Heart left ventricle (tissue), 16 donors: ENCODE results near the gene B3GNT7. TPM values are rescaled to one million over a fixed set of nuclear protein-coding genes. Genes with fewer than 3 reads are reported as not detected.

ENCODE experiments used
- ATAC-seq, 4 donors: fragments of 200-7000 bp; cut with Tn5 transposase; one replicate each; pipeline ENCODE4 v1.9.1; 2020 to 2022; ENCODE audit warnings: moderate library complexity in 4 of 4, mild to moderate bottlenecking in 3 of 4, moderate number of reproducible peaks in 1 of 4
- DNase-seq, 5 donors: peaks; one replicate each; pipeline ENCODE4 v3.0.0-alpha.2; 2020
- H3K27ac ChIP-seq, 12 donors: fragments of 200-600 bp; sonication (generic) in 4 of 12; one replicate each; pipeline versions ENCODE4 v1.5.0 to v1.8.0; 2016 to 2022; ENCODE audit warnings: mild to moderate bottlenecking in 2 of 12
- H3K27me3 ChIP-seq, 9 donors: fragments of 200-600 bp; sonication (generic) in 2 of 9; one replicate each; pipeline versions ENCODE4 v1.5.1 to v1.8.0; 2016 to 2022; ENCODE audit warnings: mild to moderate bottlenecking in 3 of 9
- H3K36me3 ChIP-seq, 9 donors: fragments of 200-600 bp; sonication (generic) in 2 of 9; one replicate each; pipeline versions ENCODE4 v1.5.0 to v1.8.0; 2018 to 2022; ENCODE audit warnings: mild to moderate bottlenecking in 2 of 9
- H3K4me1 ChIP-seq, 12 donors: fragments of 200-600 bp; sonication (generic) in 4 of 12; one replicate each; pipeline versions ENCODE4 v1.5.0 to v1.8.0; 2016 to 2022; ENCODE audit warnings: mild to moderate bottlenecking in 3 of 12
- H3K4me3 ChIP-seq, 12 donors: fragments of 200-600 bp; sonication (generic) in 4 of 12; one replicate each; pipeline versions ENCODE4 v1.5.0 to v1.8.0; 2017 to 2022; ENCODE audit warnings: mild to moderate bottlenecking in 9 of 12, moderate library complexity in 4 of 12
- H3K9me3 ChIP-seq, 12 donors: fragments of 200-600 bp; sonication (generic) in 4 of 12; one replicate each; pipeline versions ENCODE4 v1.5.0 to v1.8.0; 2016 to 2022; ENCODE audit warnings: mild to moderate bottlenecking in 1 of 12
- CTCF ChIP-seq, 12 donors: fragments of 200-600 bp; sonication (generic) in 4 of 12; IDR thresholded peaks; one replicate each; pipeline versions ENCODE4 v1.5.0 to v1.8.0; 2018 to 2022; ENCODE audit warnings: antibody characterized with exemption in 12 of 12, mild to moderate bottlenecking in 5 of 12
- POLR2A ChIP-seq, 2 donors: fragments of 450-650 bp; IDR thresholded peaks; one replicate each; pipeline ENCODE4 v1.6.1; 2017; ENCODE audit warnings: antibody characterized with exemption in 2 of 2, mild to moderate bottlenecking in 2 of 2, moderate library complexity in 2 of 2
- WGBS, 4 donors: extraction: QIAGEN DNeasy Blood & Tissue Kit in 2 of 4; methylation state at CpG; one replicate each; pipeline versions ENCODE4 v1.1.5 to v1.1.7; 2013 to 2018; 5-methylcytosine and 5-hydroxymethylcytosine counted together
- intact Hi-C, 10 donors: fragments of 100-400 bp; cut with DNase I; formaldehyde crosslinking; loops; one replicate each; pipeline versions ENCODE4 v1.11.1 to v1.14.2; 2022
- polyA plus RNA-seq, 2 donors: library from polyadenylated mRNA; stranded (reverse); fragments of 200-250 nt; gene quantifications; one replicate each; pipeline ENCODE4 v1.2.3, GENCODE V29; 2013
- total RNA-seq, 9 donors: library from RNA; depleted of rRNA in 2 of 9; stranded (reverse); fragments of >200 nt in 2 of 9; fragmentation: NEBNext Ultra II Directional in 3 of 9; extraction: Animal tissue kit (Norgen Biotek cat#: 25700) in 3 of 9; gene quantifications; one replicate each; pipeline versions ENCODE4 v1.1.0 to v1.2.4, GENCODE V29; 2016 to 2023
- donor health status: ischemic (EF 13 %, LVEDD 7.1; RV severe dilation, severe dysfunction).
- donor health status: healthy with polysubstance abuse.
- donor health status: DM: no; HTN: yes; CAD: no.
- donor health status: DM: no; HTN: no; CAD: no.
- donor health status: ischemic (EF 25% LVEDD 6.9; RV normal size, moderate dysfunction).
- donor health status: ischemic (EF 25% LVEDD 5.7; RV mildly dilated, moderate dysfunction).
- donor health status: healthy.
- donor health status: DM: yes; HTN: yes; CAD: no.
- donor health status: ischemic (EF 35%, LVEDD 5.7; RV mildly dilated, moderate dysfunction).
- donor health status: nonischemic (EF 11% LVEDD 7.7; RV severe dilation, severe dysfunction).
- donor health status: DM: yes; HTN: yes; CAD: no.
- donor health status: PGD.
- donor health status: ischemic (EF 29% LVEDD 5.4; RV normal size, mild dysfunction).
- donor health status: nonischemic (EF 23%, LVEDD 6.1; RV moderate dilation, normal function).

B3GNT7 gene
- total and polyA plus RNA-seq, 11 donors: 0.68 to 52.4 (median 5.2) TPM

GRCh38 chr2:231378026-231378722, 17.3 kb upstream of the B3GNT7 start:
- Histone ChIP-seq H3K27ac (no peak overlapping the region), H3K9me3 (no peaks in the 10 kb centered on the region), H3K4me1 (peaks cover 0 to under 1% (median 0%) of the 10 kb centered on the region in 12 donors), H3K36me3 (no peaks in the 10 kb centered on the region), H3K27me3 (no peaks in the 10 kb centered on the region), H3K4me3 (no peak overlapping the region)
- ATAC-seq (peak in 3 of 4 donors; percentile 38 to 47 (median 40)), DNase-seq (no peak)
- intact Hi-C loops: no loop called here
- TF ChIP-seq CTCF (IDR thresholded peaks at IDR 0.05): no peak
- no peak for TF ChIP-seq POLR2A (IDR thresholded peaks at IDR 0.05)
- WGBS, 4 donors: 66 to 74% (median 68%) methylated on average over 13 of the region's 13 CpGs

- peaks cover 0 to 2% (median 0%) of the 10 kb centered on the region in 12 donors for H3K9me3 ChIP-seq
- WGBS, 4 donors: 86 to 93% (median 88%) methylated on average over 20 to 21 of the region's 21 CpGs
- TF ChIP-seq CTCF (IDR thresholded peaks at IDR 0.05) (no peak), POLR2A (IDR thresholded peaks at IDR 0.05) (no peak)
- ATAC-seq (no peak), DNase-seq (no peak)
- no peaks in the 10 kb centered on the region for H3K27me3 ChIP-seq
- H3K4me1 ChIP-seq: no peaks in the 10 kb centered on the region
- H3K27ac ChIP-seq: no peak overlapping the region
- H3K4me3 ChIP-seq: no peak overlapping the region
- intact Hi-C loops: no loop called here
- no peaks in the 10 kb centered on the region for H3K36me3 ChIP-seq
These were observed 16.0 kb upstream of the B3GNT7 start for GRCh38 chr2:231379266-231380215.

GRCh38 chr2:231380307-231380706, 15.2 kb upstream of the B3GNT7 start:
- no peaks in the 10 kb centered on the region for H3K36me3 ChIP-seq
- DNase-seq: no peak
- no peak overlapping the region for H3K4me3 ChIP-seq
- H3K4me1 ChIP-seq: no peaks in the 10 kb centered on the region
- intact Hi-C loops: no loop called here
- no peak for ATAC-seq
- no peaks in the 10 kb centered on the region for H3K27me3 ChIP-seq
- H3K9me3 ChIP-seq: peaks cover 0 to 9% (median 0%) of the 10 kb centered on the region in 12 donors
- TF ChIP-seq CTCF (IDR thresholded peaks at IDR 0.05) (no peak), POLR2A (IDR thresholded peaks at IDR 0.05) (no peak)
- WGBS, 4 donors: 91 to 98% (median 92%) methylated on average over 5 to 10 of the region's 10 CpGs
- H3K27ac ChIP-seq: no peak overlapping the region
